ENCODE measurements around the gene SDK1. TPM values are rescaled to one million over a fixed set of nuclear protein-coding genes. Genes with fewer than 3 reads are reported as not detected.

The SDK1 gene
- total and polyA plus RNA-seq, 2 of the 8 experiments (the other 6 are each of a cell fraction or from before 2014, with no cell fraction given): 3.3 to 7.2 TPM

DNA sequence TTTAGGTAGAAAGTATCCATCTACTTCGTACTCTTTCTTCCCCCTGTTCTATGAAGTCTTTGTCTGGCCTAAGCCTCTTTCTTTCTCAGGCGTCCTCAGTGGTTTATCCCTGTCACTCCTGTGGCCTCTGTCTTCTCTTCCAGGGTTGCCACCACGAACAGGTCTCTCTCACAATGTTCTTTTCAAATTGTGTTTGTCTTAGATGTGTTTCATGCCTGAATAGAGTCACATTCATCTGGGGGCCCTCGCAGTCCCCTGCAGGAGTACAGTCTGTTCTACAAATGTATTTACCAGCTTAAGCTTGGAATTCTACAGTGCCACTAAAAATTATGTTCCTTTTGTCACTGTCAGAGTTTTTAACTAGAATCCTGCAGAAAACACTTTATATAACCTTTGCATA, 700.7 kb downstream of the SDK1 start (continued):
- TF ChIP-seq, protein P1, sequence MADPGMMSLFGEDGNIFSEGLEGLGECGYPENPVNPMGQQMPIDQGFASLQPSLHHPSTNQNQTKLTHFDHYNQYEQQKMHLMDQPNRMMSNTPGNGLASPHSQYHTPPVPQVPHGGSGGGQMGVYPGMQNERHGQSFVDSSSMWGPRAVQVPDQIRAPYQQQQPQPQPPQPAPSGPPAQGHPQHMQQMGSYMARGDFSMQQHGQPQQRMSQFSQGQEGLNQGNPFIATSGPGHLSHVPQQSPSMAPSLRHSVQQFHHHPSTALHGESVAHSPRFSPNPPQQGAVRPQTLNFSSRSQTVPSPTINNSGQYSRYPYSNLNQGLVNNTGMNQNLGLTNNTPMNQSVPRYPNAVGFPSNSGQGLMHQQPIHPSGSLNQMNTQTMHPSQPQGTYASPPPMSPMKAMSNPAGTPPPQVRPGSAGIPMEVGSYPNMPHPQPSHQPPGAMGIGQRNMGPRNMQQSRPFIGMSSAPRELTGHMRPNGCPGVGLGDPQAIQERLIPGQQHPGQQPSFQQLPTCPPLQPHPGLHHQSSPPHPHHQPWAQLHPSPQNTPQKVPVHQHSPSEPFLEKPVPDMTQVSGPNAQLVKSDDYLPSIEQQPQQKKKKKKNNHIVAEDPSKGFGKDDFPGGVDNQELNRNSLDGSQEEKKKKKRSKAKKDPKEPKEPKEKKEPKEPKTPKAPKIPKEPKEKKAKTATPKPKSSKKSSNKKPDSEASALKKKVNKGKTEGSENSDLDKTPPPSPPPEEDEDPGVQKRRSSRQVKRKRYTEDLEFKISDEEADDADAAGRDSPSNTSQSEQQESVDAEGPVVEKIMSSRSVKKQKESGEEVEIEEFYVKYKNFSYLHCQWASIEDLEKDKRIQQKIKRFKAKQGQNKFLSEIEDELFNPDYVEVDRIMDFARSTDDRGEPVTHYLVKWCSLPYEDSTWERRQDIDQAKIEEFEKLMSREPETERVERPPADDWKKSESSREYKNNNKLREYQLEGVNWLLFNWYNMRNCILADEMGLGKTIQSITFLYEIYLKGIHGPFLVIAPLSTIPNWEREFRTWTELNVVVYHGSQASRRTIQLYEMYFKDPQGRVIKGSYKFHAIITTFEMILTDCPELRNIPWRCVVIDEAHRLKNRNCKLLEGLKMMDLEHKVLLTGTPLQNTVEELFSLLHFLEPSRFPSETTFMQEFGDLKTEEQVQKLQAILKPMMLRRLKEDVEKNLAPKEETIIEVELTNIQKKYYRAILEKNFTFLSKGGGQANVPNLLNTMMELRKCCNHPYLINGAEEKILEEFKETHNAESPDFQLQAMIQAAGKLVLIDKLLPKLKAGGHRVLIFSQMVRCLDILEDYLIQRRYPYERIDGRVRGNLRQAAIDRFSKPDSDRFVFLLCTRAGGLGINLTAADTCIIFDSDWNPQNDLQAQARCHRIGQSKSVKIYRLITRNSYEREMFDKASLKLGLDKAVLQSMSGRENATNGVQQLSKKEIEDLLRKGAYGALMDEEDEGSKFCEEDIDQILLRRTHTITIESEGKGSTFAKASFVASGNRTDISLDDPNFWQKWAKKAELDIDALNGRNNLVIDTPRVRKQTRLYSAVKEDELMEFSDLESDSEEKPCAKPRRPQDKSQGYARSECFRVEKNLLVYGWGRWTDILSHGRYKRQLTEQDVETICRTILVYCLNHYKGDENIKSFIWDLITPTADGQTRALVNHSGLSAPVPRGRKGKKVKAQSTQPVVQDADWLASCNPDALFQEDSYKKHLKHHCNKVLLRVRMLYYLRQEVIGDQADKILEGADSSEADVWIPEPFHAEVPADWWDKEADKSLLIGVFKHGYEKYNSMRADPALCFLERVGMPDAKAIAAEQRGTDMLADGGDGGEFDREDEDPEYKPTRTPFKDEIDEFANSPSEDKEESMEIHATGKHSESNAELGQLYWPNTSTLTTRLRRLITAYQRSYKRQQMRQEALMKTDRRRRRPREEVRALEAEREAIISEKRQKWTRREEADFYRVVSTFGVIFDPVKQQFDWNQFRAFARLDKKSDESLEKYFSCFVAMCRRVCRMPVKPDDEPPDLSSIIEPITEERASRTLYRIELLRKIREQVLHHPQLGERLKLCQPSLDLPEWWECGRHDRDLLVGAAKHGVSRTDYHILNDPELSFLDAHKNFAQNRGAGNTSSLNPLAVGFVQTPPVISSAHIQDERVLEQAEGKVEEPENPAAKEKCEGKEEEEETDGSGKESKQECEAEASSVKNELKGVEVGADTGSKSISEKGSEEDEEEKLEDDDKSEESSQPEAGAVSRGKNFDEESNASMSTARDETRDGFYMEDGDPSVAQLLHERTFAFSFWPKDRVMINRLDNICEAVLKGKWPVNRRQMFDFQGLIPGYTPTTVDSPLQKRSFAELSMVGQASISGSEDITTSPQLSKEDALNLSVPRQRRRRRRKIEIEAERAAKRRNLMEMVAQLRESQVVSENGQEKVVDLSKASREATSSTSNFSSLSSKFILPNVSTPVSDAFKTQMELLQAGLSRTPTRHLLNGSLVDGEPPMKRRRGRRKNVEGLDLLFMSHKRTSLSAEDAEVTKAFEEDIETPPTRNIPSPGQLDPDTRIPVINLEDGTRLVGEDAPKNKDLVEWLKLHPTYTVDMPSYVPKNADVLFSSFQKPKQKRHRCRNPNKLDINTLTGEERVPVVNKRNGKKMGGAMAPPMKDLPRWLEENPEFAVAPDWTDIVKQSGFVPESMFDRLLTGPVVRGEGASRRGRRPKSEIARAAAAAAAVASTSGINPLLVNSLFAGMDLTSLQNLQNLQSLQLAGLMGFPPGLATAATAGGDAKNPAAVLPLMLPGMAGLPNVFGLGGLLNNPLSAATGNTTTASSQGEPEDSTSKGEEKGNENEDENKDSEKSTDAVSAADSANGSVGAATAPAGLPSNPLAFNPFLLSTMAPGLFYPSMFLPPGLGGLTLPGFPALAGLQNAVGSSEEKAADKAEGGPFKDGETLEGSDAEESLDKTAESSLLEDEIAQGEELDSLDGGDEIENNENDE (IDR thresholded peaks at IDR 0.05; ENCODE audit: insufficient replicate concordance, low read length): no peak
- TF ChIP-seq CBX8 (IDR thresholded peaks at IDR 0.05; ENCODE audit: borderline replicate concordance, low read depth, low read length): no peak
- TF ChIP-seq CTCF (IDR thresholded peaks at IDR 0.05; ENCODE audit: control extremely low read depth in 1 of 3, insufficient read depth in 1 of 3, low read depth in 1 of 3, low read length in 3 of 3): no peak
- no peak for TF ChIP-seq FOSL1 (IDR thresholded peaks at IDR 0.05; ENCODE audit: insufficient read depth, low read depth, low read length)
- no peak for TF ChIP-seq NRF1 (IDR thresholded peaks at IDR 0.05; ENCODE audit: low read depth, low read length)
- TF ChIP-seq PHF8 (conservative IDR thresholded peaks at IDR 0.05; ENCODE audit: low read depth, low read length): no peak
- no peak for TF ChIP-seq POU5F1 (IDR thresholded peaks at IDR 0.05; ENCODE audit: low read depth, low read length)
- no peak for TF ChIP-seq TEAD4 (IDR thresholded peaks at IDR 0.05; ENCODE audit: low read depth, low read length)
- no peak for TF ChIP-seq POLR2A (IDR thresholded peaks at IDR 0.05; ENCODE audit: control extremely low read depth in 1 of 2, low read depth in 2 of 2, low read length in 2 of 2)
- TF ChIP-seq TCF12 (IDR thresholded peaks at IDR 0.05; ENCODE audit: low read depth, low read length): no peak
